ENCODE measurements around the gene BHLHA15. TPM values are rescaled to one million over a fixed set of nuclear protein-coding genes. Genes with fewer than 3 reads are reported as not detected.

Gene BHLHA15
- total RNA-seq, 2 experiments from 2014 or later = 0.23 to 0.47 TPM

DNA sequence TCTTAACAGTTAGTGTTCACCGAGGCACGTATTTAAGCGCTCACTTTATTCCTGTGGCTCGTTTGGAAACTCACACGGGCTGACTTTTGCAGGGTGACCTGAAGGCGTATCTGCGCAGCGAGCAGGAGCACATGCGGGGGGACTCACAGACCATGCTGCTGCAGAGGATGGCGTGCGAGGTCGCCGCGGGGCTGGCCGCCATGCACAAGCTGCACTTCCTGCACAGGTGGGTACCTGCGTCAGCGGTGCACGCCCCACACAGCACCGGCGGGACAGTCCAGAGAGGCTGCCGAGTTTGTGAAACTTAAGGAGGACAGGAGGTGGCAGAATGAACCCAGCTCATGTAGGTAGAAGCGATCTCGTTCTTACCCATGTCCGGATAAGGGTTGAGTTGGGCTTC is 39.8 kb upstream of the BHLHA15 start:
- intact Hi-C loops (cut with DNase I, micrococcal nuclease) = no loop called here
- no peak for ATAC-seq
- H3K4me1 Mint-ChIP-seq = peaks cover 3% of the 10 kb centered on the region
- peaks cover 8% of the 10 kb centered on the region for H3K36me3 Mint-ChIP-seq (ENCODE audit: low read depth)
- H3K27ac Mint-ChIP-seq = no peak overlapping the region
- no peaks in the 10 kb centered on the region for H3K27me3 Mint-ChIP-seq
- ChIA-PET POLR2A (no interaction called here), CTCF (interaction anchor here (1.5 kb wide), 1 partner anchor 150 kb away, joined by 4 read pairs; no protein-coding TSS in a partner anchor)
- H3K9me3 Mint-ChIP-seq (ENCODE audit: low read depth) = no peaks in the 10 kb centered on the region
- no peak for DNase-seq
- no peak overlapping the region for H3K4me3 Mint-ChIP-seq

DNA sequence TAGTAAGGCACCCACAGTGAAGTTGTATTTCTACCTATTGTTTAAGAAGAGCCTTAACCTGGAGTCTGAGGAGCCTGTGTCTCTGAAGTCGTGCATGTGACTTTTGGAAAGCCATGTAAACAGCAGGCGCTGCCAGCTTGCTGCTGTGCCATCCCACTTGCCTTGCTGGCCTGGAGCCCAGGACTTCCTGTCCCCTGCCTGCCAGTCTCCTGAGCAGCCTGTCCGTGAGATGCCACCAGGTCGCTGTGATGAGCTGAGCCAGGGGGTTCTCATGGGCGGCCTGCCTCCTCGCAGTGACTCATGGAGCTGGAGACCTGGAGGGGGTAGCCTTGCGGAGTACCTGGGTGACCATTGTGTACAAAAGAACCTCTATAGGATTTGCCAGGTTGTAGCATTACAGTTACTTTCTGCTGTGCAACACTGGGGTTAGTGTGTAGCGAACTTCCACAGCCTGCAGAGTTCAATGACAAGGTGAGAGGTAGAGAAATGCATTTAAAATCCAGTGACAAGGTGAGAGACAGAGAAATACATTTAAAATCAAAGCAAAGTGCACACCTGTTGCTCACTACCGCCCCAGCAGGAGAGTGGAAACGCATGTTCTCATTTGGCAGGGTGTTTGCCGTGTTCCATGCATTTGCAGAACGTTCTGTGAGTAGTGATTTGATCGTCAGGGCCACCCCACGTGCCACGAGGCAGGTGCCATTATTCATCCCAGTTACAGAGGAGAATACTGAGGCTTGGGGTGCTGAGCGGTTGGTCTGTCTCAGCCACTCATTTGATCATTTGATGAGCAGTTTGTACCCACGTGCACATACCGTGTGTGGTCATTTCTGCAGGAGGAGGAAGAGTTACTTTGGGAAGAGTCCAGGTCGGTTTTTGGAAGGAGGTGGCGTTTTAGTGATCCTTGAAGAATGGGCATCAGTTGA is 36.6 kb upstream of the BHLHA15 start:
- ATAC-seq (no peak), DNase-seq (no peak)
- peaks cover 8% of the 10 kb centered on the region for H3K36me3 Mint-ChIP-seq (ENCODE audit: low read depth)
- CTCF ChIA-PET = no interaction called here
- H3K4me1 Mint-ChIP-seq = no peaks in the 10 kb centered on the region
- POLR2A ChIA-PET = no interaction called here
- H3K27ac Mint-ChIP-seq = no peak overlapping the region
- no peaks in the 10 kb centered on the region for H3K27me3 Mint-ChIP-seq
- intact Hi-C loops (cut with DNase I, micrococcal nuclease) = no loop called here
- no peaks in the 10 kb centered on the region for H3K9me3 Mint-ChIP-seq (ENCODE audit: low read depth)
- H3K4me3 Mint-ChIP-seq = no peak overlapping the region

DNA sequence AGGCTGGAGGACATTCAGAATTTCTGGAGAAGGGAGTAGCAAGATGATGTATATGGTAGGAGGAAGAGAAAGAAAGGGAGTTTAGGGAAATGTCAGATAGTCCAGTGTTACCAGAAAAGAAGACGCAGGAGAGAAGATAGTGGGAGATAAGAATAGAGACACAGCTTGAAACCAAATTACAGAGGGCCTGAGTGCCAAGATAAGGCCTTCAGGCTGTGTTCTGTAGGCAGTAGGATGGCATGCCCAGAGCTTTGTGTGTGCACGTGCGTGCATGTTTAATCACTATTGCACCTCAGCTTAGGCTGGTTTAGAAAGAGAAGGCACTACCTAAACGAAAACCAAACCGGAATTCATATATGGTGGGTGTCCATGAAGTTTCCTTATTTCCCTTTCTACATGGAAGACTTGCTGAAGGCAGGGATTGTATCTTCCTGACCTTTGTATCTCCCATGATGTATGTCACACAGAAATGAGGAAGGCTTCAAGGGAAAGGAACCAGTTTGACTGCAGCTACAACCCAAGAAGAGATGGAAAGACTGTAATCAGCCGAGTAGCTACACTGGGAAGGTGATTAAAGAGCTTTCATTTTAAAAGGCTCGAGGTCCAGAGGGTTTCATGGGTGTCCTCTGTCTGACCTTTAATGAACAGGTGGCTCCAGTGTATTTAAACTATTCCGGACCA is 35.8 kb upstream of the BHLHA15 start:
- Mint-ChIP-seq H3K4me1 (no peaks in the 10 kb centered on the region), H3K27me3 (no peaks in the 10 kb centered on the region), H3K36me3 (ENCODE audit: low read depth) (peaks cover 8% of the 10 kb centered on the region), H3K4me3 (no peak overlapping the region), H3K9me3 (ENCODE audit: low read depth) (no peaks in the 10 kb centered on the region), H3K27ac (no peak overlapping the region)
- ATAC-seq (no peak), DNase-seq (no peak)
- intact Hi-C loops (cut with DNase I, micrococcal nuclease) = no loop called here
- ChIA-PET POLR2A (no interaction called here), CTCF (no interaction called here)

DNA sequence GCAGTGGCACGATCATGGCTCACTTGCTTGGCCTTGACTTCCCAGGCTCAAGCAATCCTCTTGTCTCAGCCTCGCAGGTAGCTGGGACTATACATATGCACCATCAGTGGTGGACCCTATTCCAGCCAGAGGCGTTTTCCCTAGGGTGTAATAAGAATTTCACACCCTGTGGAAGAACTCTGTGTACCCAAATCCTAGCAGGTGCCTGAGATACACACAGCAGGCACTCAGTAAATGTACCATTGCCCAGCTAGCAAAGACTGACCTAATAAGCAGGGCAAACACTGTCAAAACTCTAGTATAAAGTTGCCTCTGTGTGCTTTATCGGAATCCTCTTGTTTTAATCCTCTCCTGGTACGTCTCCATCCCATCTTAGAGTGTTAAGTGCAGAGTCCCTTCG is 33.7 kb upstream of the BHLHA15 start:
- ATAC-seq (no peak), DNase-seq (no peak)
- intact Hi-C loops (cut with DNase I, micrococcal nuclease) = no loop called here
- no peaks in the 10 kb centered on the region for H3K27me3 Mint-ChIP-seq
- ChIA-PET POLR2A (no interaction called here), CTCF (interaction anchor here (0.5 to 6.0 kb wide), 2 partner anchors 9 to 13 kb away, joined by 3 to 28 read pairs; no protein-coding TSS in a partner anchor)
- no peak overlapping the region for H3K4me3 Mint-ChIP-seq
- H3K27ac Mint-ChIP-seq = no peak overlapping the region
- H3K4me1 Mint-ChIP-seq = no peaks in the 10 kb centered on the region
- peaks cover 4% of the 10 kb centered on the region for H3K36me3 Mint-ChIP-seq (ENCODE audit: low read depth)
- no peaks in the 10 kb centered on the region for H3K9me3 Mint-ChIP-seq (ENCODE audit: low read depth)

DNA sequence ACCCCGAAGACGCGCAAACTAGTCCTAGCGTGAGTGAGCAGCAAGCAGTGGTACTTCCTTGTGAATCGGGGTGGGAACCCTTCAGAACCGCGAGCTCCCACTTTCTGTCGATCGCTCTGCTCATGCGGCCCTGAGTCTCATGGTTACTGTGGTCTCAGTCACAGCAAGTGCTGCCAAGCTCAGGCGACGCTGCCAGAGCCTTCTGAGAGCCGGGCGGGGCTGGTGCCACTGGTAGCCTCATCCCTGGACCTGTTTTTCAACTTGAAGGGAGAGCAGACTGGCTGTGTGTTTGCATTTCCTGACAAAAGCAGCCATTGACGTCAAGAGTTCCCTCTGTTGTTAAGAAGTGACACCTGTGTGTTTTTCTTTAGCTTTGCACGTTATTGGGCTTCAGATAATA is 32.9 kb upstream of the BHLHA15 start:
- H3K27me3 Mint-ChIP-seq = no peaks in the 10 kb centered on the region
- ChIA-PET CTCF (interaction anchor here (0.5 to 6.0 kb wide), 2 partner anchors 10 to 14 kb away, joined by 3 to 28 read pairs; no protein-coding TSS in a partner anchor), POLR2A (no interaction called here)
- no peak for DNase-seq
- intact Hi-C loops (cut with DNase I, micrococcal nuclease) = no loop called here
- H3K36me3 Mint-ChIP-seq (ENCODE audit: low read depth) = peaks cover 4% of the 10 kb centered on the region
- no peak overlapping the region for H3K4me3 Mint-ChIP-seq
- ATAC-seq = no peak
- H3K4me1 Mint-ChIP-seq = no peaks in the 10 kb centered on the region
- H3K9me3 Mint-ChIP-seq (ENCODE audit: low read depth) = no peaks in the 10 kb centered on the region
- H3K27ac Mint-ChIP-seq = no peak overlapping the region

DNA sequence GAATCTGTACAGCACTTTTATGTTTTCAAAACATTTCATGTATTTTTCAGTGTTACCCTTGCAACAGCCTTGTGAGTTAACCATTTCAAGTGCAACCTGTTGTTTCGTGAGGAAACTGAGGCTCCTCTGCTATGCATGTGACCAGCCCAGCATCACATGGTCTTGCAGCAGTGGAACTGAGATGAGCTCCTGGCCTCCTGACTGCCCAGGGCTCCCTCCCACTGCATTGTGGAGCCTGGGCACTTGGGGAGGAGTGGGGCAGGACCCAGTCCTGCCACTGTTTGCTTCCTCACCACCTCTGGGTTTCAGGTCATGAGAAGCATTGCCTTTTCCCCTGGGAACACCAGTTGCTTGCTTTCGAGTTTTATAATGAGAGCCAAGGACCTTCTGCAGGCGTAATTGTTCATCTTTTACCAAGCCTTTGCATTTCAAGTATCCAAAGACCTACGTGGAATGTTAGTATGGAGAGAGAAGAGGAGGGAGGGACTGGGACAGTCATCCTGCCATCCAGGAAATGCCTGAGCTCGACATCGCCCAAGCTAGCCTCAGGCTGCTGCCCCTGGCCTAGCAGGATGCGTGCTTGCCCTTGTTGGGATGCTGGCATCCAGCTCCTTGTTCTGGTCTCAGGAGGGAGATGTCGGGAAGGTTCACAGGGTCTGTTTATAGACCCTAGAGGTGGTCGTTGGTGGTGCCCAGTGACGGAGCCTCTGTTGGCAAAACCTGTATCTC is 32.3 kb upstream of the BHLHA15 start:
- ATAC-seq = no peak
- no peaks in the 10 kb centered on the region for H3K27me3 Mint-ChIP-seq
- ChIA-PET POLR2A (no interaction called here), CTCF (interaction anchor here (1.4 to 6.0 kb wide), 3 partner anchors 11 to 156 kb away, joined by 4 to 28 read pairs (median 5); no protein-coding TSS in a partner anchor)
- H3K27ac Mint-ChIP-seq = no peak overlapping the region
- H3K9me3 Mint-ChIP-seq (ENCODE audit: low read depth) = no peaks in the 10 kb centered on the region
- DNase-seq = no peak
- H3K4me1 Mint-ChIP-seq = no peaks in the 10 kb centered on the region
- H3K36me3 Mint-ChIP-seq (ENCODE audit: low read depth) = peaks cover 4% of the 10 kb centered on the region
- no peak overlapping the region for H3K4me3 Mint-ChIP-seq
- intact Hi-C loops (cut with DNase I, micrococcal nuclease) = no loop called here

DNA sequence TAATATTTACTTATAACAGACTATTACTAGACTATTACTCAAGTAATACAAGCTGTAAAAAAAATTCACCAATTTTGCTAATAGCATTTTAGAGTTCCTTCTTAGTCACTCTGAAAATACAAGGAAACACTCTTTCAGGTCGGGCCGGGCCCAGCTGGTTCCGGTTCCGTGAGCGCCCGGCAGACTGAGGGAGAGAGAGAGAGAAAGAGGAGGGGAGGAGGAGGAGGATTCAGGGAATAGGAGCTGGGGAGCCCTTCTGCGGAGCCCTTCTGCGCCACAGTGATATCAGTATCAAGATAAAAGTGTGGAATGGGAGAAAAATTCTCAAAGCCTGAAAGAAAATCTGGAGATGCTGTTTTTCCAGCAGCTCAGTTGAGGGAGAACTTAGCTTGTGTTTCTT is 30.5 kb upstream of the BHLHA15 start:
- DNase-seq = no peak
- Mint-ChIP-seq H3K4me1 (no peaks in the 10 kb centered on the region), H3K4me3 (no peak overlapping the region), H3K27me3 (no peaks in the 10 kb centered on the region), H3K9me3 (ENCODE audit: low read depth) (no peaks in the 10 kb centered on the region), H3K36me3 (ENCODE audit: low read depth) (peaks cover 4% of the 10 kb centered on the region), H3K27ac (no peak overlapping the region)
- no peak for ATAC-seq
- intact Hi-C loops (cut with DNase I, micrococcal nuclease) = no loop called here
- CTCF ChIA-PET = interaction anchor here (1.3 to 6.0 kb wide), 5 partner anchors 13 to 160 kb away, joined by 3 to 28 read pairs (median 4); no protein-coding TSS in a partner anchor
- POLR2A ChIA-PET = no interaction called here

DNA sequence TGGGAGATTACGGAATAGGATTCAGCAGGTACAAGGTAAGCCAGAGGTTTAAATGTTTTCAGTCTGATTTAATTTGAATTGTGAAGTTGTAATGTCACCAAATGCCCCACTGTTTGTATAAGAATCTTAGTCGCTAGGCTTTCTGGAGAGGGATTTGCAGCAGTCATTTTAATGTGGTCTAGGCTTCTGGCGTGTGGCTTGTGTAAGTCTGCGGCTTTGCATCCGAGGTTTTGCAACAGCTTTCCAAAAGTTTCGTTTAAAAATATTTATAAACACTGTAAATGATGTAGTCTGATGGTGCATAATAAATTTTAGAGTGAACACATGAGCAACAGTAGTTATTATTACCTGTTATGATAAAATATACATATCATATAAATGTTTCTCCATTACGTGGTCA is 26.1 kb upstream of the BHLHA15 start:
- Mint-ChIP-seq H3K27me3 (no peaks in the 10 kb centered on the region), H3K9me3 (ENCODE audit: low read depth) (no peaks in the 10 kb centered on the region), H3K4me3 (no peak overlapping the region), H3K27ac (no peak overlapping the region), H3K36me3 (ENCODE audit: low read depth) (peaks cover 24% of the 10 kb centered on the region), H3K4me1 (no peaks in the 10 kb centered on the region)
- DNase-seq (no peak), ATAC-seq (no peak)
- intact Hi-C loops (cut with DNase I, micrococcal nuclease) = no loop called here
- ChIA-PET POLR2A (no interaction called here), CTCF (interaction anchor here (0.7 kb wide), 1 partner anchor 90 kb away, joined by 4 read pairs; no protein-coding TSS in a partner anchor)

DNA sequence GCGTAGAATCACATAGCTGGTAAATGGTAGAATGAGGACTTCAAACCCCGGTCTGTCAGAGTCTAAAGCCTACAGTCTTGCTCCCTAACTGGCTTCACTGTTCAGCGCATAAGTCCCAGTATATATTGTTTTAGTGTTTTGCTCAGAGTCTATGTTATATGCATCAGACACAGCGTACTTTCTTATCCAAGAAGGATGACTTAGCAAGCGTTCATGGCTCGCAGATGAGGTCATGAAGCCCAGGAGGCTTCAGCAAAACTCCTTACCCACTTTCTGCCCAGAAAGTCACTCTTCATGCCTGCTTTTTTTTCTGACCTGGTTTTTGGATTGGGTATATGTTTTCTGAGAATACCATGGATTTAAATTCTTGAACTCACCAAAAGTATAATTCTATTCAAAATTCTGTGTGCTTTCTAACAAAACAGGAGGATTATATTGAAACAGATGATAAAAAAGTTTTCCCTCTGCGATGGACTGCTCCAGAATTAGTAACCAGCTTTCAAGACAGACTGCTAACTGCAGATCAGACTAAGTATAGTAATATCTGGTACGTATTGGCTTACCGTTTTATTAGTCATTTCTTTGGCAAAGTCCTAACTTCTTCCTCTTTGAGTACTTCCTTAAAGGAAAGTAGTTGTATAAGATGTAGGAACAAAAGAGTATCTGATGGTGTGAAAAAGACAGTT is 24.6 kb upstream of the BHLHA15 start:
- DNase-seq (no peak), ATAC-seq (no peak)
- Mint-ChIP-seq H3K4me1 (no peaks in the 10 kb centered on the region), H3K4me3 (no peak overlapping the region), H3K27me3 (no peaks in the 10 kb centered on the region), H3K9me3 (ENCODE audit: low read depth) (no peaks in the 10 kb centered on the region), H3K36me3 (ENCODE audit: low read depth) (peaks cover 30% of the 10 kb centered on the region), H3K27ac (no peak overlapping the region)
- POLR2A ChIA-PET = interaction anchor here (0.6 kb wide), 1 partner anchor 36 kb away, joined by 3 read pairs; no protein-coding TSS in a partner anchor
- intact Hi-C loops (cut with DNase I, micrococcal nuclease) = no loop called here
- CTCF ChIA-PET = interaction anchor here (1.1 kb wide), 1 partner anchor 165 kb away, joined by 3 read pairs; no protein-coding TSS in a partner anchor

DNA sequence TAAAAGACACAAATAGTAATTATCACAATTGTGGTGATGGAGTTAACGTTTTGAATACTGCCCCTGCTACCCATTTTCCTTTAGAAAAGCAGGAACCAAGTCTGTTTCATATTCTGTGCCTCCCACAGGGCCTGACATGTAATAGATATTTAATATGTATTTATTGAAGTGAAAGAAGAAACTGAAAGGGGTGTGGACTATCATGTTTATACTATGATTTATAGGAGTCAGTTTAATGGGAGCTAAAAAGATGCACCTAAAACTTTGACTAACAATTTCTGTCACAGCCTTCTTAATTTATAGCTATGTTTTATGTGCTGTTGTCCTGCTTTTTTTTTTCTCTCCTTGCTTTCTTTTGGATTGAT is 24.1 kb upstream of the BHLHA15 start:
- intact Hi-C loops (cut with DNase I, micrococcal nuclease) = no loop called here
- ATAC-seq (no peak), DNase-seq (no peak)
- Mint-ChIP-seq H3K27me3 (no peaks in the 10 kb centered on the region), H3K4me1 (no peaks in the 10 kb centered on the region), H3K36me3 (ENCODE audit: low read depth) (peaks cover 31% of the 10 kb centered on the region), H3K9me3 (ENCODE audit: low read depth) (no peaks in the 10 kb centered on the region), H3K27ac (no peak overlapping the region), H3K4me3 (no peak overlapping the region)
- ChIA-PET CTCF (no interaction called here), POLR2A (interaction anchor here (0.6 kb wide), 1 partner anchor 36 kb away, joined by 3 read pairs; no protein-coding TSS in a partner anchor)

DNA sequence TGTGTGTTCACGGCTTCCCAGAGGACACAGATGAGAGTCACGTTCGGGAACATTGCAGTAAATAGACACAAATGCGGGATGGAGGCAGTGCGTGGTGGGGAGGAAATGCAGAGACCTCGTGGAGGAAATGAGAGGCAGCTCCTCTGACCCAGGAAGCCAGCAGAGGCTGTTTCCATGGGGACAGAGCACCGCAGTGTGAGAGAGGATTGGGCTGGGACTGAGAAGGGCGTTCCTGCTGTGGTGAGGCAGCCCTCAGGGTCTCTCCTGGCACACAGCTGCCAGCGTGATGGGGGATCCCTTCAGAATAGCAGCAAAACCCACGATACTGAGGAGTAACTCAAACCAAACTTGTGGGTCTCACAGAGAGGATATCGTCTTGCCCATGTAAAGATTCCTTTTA is 21.7 kb upstream of the BHLHA15 start:
- intact Hi-C loops (cut with DNase I, micrococcal nuclease) = no loop called here
- POLR2A ChIA-PET = no interaction called here
- Mint-ChIP-seq H3K9me3 (ENCODE audit: low read depth) (no peaks in the 10 kb centered on the region), H3K4me1 (no peaks in the 10 kb centered on the region), H3K27ac (no peak overlapping the region), H3K4me3 (no peak overlapping the region), H3K27me3 (no peaks in the 10 kb centered on the region), H3K36me3 (ENCODE audit: low read depth) (peaks cover 47% of the 10 kb centered on the region)
- ATAC-seq (no peak), DNase-seq (no peak)
- CTCF ChIA-PET = no interaction called here
